NCI-H2196 treated with DMSO at 0.1 percent for 48 hours (cell line): Measurements from ENCODE around the gene HOXC12.

Source experiments
- DNase-seq: peaks from one replicate; lab custom pipeline; 2025; ENCODE audit not compliant: unreplicated experiment; lab: John Stamatoyannopoulos, UW

The HOXC12 gene

DNA sequence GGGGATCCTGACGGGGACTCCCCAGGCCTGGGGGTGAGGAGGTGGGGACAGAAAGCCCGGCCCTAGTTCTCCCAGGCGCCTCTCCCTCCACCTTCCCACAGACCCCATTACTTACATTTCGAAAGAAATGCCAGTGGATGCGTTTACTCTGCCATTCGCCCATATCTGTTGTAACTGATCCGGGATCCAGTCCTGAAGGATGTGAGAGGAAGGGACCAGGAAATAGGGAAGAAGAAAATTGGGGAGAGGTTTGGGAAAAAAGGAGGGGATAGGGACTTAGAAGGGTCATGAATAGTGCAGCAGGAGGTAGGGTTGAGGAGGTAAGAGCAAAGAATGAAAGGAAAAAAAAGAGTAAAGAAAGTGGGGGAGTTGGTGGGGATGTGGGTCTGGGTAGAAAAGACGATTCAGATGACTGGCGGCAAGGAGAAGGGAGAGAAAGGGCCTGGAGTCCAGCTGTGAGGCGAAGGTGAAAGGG lies 1.1 kb downstream of the HOXC12 start:
- no peak for DNase-seq

DNA sequence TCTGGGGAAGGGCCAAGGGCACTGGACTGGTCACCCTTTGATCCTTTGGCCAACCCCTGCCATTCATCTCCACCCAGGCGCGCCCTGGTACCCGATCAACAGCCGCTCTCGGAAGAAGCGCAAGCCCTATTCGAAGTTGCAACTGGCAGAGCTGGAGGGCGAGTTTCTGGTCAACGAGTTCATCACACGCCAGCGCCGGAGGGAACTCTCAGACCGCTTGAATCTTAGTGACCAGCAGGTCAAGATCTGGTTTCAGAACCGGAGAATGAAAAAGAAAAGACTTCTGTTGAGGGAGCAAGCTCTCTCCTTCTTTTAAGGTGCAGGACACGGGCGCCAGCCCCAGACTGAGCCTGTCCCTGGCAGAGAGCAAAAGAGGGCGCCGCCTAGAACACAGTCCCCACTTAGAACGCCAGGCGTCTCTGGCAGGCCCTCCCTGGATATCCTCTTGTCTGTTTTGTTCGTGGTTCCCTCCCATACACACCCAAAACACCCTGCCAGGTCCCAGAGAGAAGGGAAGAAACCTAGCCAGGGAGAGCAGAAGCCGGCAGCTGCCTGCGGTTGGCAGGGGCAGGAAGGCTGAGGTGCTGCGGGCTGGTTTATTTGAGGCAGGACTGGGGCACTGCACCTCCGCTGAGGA lies 1.7 kb downstream of the HOXC12 start:
- DNase-seq: no peak

DNA sequence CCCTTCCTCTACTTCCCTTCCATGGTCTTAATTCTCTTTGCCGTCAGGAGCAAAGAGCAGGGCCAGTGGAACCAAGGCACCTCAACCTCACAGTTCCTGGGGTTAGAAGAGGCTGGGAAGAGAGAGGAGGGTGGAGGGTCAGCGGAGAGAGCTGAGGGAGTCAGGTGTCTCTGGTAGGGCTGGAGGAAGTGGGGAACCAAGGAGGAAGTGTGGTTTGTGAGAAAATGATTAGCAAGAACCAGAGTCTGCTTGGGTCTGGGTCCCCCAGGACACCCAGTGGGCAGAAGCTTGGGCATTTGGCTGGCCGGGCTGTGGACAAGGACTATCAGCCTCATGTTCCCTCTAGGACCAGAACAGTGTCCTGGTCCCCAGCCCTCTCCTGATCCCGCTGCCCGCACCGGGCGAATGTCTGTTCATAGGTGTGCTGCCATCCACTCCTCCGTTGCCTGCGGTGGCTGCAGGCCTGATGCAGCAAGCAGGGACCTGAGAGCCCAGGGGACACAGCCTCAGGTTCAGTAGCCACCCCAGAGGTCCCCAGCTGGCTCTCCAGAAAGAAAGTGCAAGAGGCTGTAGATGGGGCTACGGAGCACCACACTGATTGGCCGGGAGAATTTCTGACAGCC lies 2.3 kb downstream of the HOXC12 start:
- DNase-seq: no peak

DNA sequence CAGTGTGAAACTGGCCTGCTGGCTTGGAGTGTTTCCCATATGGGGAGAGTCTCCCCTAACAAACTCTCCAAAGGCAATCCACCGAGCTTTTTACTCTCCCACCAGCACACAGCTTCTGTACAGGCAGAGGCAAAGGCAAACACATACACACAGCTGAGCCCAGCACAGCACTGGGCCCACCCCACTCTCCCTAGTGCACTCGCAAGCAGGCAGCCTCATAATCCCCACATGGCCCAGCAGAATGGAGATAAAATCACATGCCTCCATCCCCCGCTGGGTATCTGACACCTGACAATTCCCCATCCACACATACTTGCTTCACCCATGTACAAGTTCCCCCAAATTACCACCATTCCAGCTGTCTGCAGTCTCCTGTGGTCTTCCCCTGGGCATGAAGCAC lies 3.4 kb downstream of the HOXC12 start:
- DNase-seq: no peak

DNA sequence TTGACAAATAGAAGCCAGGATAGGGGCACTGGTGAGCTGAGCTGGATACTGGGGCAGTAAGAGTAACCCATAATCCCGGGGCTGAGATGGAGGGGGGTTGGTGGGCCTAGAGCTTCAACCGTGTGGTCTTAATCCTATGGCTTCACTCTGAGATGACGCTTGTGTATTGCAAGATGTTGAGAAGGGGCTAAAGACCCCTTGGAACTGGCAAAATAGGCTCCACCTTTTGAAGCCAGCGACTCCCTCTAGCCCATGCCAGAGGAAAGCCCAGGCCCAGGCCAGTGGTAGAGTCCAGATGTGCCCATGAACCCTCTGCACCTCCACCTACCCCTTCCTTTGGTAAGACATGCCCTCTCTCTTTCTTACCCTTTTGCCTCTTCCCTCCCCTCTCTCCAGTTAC lies 4.6 kb downstream of the HOXC12 start:
- no peak for DNase-seq

DNA sequence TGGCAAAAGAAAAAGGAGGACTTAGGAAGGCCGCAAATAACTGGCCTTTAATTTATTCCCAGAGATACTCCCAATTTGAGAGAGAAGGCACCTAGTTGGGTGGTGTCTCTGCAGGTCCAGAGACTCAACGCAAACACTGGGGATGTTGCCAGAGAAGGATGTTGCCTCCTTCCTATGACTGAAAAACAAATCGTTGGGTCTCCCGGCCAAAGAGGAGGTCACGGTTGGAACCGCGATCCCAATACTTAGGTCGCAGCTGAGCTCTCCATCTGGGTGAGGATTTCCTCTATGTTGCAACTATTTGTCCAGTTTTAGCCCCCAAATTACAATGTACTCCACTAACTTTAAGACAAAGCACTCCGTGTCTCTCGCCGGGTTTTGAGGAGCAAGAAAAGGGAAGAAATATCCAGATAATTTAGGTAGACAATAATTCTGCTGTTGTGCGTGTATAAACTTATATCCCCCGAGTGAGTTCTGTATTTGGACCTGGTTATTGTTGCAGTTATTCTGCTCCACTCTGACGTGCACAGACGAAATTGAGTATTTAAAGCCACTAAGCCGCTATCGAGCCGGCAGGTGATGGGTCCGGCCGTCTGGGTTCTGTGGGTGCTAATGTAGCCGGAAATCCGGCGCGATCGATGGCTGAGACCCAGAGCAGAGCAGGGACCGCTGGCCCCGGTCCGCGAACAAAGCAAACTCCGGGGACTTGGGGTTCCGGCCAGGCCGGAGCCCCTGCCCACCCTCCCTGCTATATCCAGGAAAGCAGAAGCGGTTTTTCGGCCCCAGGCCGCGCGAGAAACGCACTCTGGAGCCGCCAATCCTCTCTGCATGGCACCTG lies 5.7 kb downstream of the HOXC12 start:
- DNase-seq: no peak

DNA sequence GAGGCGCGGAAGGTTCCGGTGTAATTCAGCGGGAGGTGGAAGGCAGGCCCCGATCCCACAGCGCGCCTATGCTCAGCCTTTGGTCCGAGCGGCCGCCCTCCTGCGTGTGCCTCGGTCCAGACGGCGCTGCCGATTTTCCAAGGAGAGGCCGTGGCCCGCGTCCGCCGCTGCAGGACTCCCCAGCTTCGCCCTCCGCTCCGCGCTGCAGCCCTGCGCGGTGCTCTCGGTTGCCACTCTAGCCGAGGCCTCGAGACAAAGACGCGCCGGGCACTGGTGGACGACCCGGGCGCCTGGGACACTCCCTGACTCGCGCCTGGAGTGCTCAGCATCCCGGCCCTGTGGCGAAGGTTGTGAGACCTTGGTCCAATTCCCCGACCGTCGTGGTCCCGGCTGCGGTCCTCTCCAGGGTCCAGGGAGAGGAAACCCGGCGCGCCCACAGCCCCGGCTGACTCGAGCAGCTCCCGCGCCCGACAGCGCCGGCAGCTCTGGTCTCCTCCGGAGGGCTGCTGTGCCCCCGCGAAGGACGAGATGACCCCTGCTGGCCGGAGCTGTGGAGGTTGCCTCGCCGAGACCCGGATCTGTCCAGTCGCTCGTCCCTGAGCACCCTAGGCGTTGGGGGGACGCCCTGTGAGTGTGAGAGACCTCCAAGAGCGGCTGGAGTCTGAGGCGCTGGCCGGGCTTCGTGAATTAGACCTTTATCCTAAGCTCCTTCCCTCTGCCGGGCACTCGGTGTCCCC lies 6.5 kb downstream of the HOXC12 start:
- DNase-seq: no peak

DNA sequence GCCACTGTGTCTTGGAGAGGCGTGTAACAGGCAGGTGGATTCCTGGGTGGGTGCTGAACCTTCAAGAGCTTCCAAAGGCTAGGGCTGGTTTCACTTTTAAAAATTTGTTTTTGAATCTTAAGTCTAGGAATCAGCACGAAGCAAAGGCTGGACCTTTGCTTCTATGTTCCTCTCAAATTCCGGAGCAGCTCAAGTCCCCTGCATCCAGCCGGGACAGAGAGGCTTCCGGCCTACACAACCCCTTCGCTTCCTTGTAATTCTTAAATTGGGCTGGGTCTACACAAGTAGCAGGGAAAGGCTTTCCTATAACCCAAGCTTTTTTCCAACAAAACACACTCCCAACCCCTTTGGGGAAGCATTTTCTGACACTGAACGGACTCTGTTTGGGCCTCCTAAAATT lies 8.3 kb downstream of the HOXC12 start:
- DNase-seq: no peak

DNA sequence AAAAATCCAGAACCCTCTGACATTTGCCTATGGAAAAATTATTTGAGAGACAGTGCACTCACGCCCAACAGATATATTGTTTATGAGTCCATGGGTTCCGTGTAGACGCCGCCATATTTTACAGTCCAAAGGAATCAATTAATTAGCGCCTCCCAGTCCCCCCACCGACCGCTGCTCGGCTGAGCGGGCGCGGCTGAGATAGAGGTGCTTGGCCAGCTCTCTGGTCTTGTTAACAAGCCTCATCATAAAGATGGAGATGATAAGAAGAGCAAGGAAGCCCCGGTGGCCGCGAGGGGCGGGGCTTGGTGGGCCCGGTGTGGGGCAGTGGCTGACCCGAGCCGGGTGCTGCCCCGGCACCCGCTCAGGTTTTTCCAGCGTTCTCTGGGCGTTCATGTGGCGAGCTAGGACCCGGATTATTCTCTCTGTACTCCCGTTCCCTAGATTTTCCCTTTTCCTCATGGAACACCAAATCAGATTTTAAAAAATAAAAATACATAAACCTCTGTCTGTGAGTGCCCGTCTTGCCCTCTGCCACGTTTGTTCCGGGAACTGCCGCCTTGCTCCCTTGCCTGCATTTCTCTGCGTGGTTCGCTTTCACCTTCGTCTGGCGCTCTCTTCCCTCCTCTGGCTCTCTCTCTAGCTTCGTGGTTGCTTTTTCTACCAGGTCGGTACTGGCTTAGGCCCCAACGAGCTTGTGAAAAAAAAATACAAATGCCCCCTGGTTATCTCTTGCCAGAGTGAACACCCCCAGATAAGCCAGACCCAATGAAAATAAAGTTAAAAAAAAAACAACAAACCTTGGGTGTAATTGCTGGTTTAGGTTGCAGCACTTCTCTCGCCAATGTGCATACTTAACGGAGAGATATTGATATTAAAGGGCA lies 9.0 kb downstream of the HOXC12 start:
- no peak for DNase-seq

DNA sequence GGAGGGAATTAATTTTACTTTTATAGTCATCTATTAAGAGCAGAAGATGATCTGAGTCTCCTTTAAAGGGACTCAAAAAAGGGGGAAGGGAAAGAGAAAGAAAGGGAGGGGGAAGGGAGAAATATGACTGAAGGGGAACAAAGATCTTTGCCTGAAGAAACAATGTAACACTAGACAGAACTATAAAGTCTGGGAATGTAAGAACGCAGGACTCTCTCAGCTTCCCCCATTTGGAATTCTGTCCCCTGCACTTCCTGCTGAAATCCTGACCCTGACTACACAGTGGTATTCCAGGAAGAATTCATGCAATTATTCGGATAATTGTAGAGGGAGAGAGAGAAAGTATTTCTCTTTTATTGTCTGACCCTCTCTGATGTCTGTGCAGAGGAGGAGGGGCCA lies 9.6 kb downstream of the HOXC12 start:
- DNase-seq: no peak

DNA sequence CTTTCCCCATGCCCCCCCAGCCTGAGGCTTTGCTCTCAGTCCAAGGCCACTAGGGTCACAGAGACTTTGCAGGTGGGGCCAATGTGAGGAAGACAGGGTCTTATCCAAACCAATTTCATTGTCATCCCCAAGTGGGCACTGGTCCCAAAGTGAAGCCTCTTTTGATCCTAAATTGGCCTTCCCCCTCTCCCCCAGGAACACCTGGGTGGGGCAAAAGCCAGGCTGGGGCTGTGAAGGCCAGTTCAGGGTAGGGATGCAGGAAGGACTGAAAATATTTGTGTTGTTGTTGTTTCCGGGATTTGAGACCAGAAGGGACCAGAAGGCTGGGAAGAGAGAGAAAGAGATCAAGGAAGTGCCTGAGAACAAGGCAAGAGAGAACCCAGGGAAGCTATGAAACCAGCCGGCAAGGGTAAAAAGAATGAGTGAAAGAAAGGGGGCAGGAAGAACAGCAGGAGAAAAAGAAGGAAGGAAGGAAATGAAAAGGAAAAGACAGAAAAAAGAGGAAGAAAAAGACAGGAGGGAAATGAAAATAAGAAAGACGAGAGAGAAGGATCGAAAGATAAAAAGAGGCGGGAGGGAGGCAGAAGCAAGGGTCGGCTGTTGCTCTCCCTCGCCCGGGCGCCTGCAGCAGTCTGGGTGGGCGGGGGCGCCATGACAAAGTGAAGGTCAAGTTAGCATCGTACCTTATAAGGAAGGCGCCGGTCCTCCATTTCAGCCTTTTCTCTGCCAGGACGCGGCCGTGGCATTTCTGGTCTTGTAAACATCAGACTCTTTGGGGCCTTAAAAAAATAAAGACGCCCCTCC lies 10.8 kb downstream of the HOXC12 start:
- DNase-seq: no peak

DNA sequence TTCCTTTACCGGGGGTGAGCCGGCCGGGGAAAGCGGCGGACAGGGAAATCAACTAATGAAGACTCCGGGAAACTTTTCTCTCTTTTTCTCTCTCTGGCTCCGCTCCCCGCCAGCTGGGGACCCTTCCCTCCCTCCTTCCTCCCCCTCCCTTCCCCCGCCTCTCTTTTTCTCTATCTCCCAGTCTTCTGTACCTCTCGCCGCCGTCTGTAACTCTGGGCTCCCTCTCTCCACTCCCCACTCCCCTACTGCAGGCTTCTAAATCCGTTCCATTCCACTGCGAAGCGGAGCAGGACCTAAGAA lies 11.3 kb downstream of the HOXC12 start:
- DNase-seq: no peak

DNA sequence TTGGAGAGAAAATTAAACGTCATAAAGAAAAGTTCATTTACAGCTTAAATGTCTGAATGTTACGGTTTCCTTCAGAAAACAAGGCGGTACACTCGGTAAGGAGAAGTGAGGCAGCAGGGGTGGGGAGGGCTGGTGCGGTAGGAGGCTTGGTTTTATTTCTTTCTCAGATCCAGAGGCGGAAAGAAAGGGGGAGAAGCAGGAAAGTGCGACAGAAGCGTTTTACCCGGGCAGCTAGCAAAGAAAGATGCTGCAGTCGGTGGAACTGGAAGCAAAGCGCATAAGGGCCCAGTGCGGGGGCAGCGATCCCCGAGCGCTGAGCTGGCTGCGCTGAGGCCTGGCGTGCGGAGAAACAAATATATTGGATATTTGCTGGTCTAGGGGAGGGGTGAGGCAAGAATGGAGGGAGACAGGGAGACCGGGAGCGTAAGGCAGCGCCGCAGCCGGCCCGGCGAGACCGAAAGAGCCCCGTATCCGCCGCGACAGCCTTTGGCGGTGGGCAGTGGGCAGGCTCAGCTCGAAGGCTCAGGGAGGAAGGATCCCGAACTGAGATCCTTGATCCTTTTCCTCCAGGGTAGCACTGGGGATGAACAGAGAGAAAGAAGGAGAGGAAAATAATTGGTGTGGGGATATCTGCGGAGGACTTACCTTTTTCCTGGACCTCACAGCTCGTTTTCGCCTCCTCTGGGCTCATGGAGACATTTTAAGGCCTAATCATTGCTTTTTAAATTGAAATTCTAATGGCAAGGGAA lies 11.9 kb downstream of the HOXC12 start:
- no peak for DNase-seq

DNA sequence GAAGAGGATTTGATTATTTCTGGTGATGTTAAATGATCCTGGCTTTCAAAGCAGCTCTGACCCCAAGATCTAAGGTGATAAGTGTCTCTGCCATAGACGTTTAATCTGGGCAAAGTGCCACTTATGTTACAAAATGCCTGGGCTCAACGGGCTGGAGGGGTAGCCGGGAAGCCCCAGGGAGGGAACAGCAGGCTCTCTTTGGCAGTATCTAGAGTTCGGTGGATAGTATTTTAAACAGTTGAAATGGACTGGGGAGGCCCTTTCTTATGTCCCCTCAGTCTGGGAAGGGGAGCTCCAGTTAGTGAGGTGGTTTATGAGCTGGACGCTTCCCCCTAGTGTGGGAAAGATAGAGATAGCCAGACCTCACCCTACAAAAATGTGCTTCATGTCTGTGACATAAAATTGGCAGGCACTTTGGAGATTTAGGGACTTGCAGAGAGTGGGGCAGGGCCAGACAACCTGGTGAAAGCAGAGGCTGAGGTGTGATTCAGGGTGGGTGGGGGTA lies 12.8 kb downstream of the HOXC12 start:
- DNase-seq: no peak

DNA sequence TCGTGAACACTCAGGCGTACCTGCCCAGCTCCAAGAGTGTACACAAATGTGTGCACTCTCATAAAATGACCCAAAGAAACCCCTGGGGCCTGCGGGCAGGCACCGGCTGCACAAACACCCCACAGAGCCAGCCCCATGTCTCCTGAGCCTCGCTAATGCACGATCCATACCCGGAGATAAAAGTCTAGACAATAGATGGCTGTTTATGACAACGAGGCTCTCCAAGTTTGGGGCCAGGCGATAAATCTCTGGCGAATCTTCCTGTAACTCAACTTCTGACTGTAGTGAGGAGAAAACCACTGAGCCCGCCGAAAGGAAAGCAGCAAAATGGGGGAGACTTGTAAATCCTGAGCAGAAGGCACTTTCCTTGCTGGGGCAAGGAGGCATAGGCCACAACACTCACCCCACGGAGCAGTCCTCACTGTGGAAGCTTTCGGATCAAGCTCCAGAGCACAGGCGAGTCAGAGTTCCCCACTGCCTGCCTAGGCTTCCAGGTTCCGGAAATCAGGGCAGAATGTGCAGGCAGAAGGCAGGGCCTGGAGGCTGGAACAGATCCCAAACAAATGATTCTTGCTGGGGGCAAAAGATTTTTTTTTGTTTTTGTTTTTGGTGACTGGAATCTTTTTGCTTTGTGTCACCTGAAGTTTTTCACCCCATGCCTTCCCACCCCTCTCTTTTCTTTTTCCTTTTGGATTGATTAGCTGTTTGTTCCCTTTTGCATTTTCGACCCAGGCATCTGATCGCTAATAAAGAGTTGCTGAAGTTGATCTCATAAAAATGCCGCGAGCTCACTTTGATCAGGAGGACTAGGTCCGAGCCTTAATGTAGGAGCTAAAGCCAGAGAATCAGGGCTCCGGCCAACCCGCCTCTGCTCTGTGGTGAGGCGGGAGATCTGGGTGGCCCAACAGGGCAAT lies 13.8 kb downstream of the HOXC12 start:
- no peak for DNase-seq

DNA sequence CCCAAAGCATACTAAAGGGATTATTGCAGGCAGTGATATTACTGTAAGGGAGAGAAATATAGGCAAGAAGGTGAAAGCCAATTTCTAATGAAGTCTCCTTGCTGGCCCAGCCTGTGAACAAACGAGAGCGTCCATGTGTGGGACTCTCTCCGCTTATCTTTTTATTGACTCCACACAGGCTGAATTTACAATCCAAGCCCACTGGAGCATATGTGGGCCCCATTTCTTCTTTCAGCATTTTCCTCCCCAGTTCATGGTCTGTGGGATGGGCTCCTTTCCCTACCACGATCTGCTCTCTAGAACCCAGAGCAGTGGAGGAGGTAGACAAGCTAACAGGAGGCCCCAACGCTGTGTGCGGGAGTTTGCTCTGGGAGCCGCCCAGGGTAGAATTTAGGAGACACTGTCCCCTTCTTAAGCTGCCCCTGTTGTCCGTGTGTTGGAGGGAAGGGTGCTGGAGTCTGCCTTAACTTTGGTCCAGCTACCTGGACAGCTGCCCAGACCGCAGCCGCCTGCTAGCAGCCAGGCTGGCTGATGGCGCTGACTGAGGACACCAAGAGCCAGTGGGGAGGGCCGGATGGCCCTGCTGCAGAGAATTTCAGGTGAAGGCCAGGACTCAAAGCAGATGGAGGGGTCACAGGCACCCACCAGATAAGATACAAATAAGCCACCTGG lies 15.0 kb downstream of the HOXC12 start:
- DNase-seq: no peak

DNA sequence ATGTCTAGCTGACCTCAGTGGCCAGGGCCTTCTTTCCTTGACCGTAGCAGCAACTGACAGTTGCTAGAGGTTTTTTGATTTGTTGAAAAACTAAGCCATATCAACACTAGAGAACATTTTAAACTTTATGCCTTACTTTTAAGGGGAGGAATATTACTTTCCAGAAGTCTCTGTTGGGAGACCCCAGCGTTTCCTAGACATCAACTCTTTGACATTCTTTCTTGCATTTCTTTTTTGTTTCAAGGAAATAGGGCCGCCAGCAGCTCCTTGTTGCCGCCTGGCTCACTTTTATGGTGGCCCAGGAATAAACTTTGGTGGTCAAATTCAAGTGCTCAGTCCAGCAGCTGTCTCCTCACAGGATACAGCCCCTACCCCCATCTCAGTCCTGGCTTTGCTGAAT lies 15.7 kb downstream of the HOXC12 start:
- no peak for DNase-seq
